Glomerular visceral epithelial cell (primary cell): Measurements from ENCODE around the gene ANOS1.
"Not testable (repeated sequence)": the region's sequence is repeated elsewhere in the genome, so short reads cannot be mapped to it uniquely, and the experiment has no call there.

ENCODE experiments used
- DNase-seq: peaks from one replicate; pipeline ENCODE4 v3.0.0-alpha.2; 2016; ENCODE audit errors: extremely low spot score

Gene ANOS1

GRCh38 chrX:8629871-8630270, 102.1 kb downstream of the ANOS1 start:
- no peak for DNase-seq

GRCh38 chrX:8627796-8628195, 104.1 kb downstream of the ANOS1 start:
- no peak for DNase-seq

- no peak for DNase-seq
Measured at GRCh38 chrX:8607326-8607725, 124.6 kb downstream of the ANOS1 start.

- no peak for DNase-seq
Measured at GRCh38 chrX:8604131-8604530, 127.8 kb downstream of the ANOS1 start.

- DNase-seq, result no peak
Measured at GRCh38 chrX:8591501-8591900, 140.4 kb downstream of the ANOS1 start.

- no peak for DNase-seq
Measured at GRCh38 chrX:8586953-8587352, 145.0 kb downstream of the ANOS1 start.

GRCh38 chrX:8579602-8580001, 152.3 kb downstream of the ANOS1 start:
- no peak for DNase-seq

GRCh38 chrX:8576821-8577220, 155.1 kb downstream of the ANOS1 start:
- no peak for DNase-seq

GRCh38 chrX:8565729-8566128, 166.2 kb downstream of the ANOS1 start:
- DNase-seq, result no peak

- DNase-seq, result no peak
Measured at GRCh38 chrX:8548446-8548845, 183.5 kb downstream of the ANOS1 start.

GRCh38 chrX:8546715-8547114, 185.2 kb downstream of the ANOS1 start:
- no peak for DNase-seq

GRCh38 chrX:8520791-8521190, 211.1 kb downstream of the ANOS1 start:
- no peak for DNase-seq

GRCh38 chrX:8520178-8520577, 211.8 kb downstream of the ANOS1 start:
- no peak for DNase-seq

- peak; percentile 42 for DNase-seq
Measured at GRCh38 chrX:8504451-8504850, 227.5 kb downstream of the ANOS1 start.

- DNase-seq, result not testable (repeated sequence)
Measured at GRCh38 chrX:8502101-8502500, 229.8 kb downstream of the ANOS1 start.

- no peak for DNase-seq
Measured at GRCh38 chrX:8500203-8500602, 231.7 kb downstream of the ANOS1 start.

- DNase-seq, result peak; percentile 25
Measured at GRCh38 chrX:8495036-8495435, 236.9 kb downstream of the ANOS1 start.

- no peak for DNase-seq
Measured at GRCh38 chrX:8484360-8484949, 247.5 kb downstream of the ANOS1 start.
